ENCODE results near the gene ANKRD12.

The ANKRD12 gene

DNA sequence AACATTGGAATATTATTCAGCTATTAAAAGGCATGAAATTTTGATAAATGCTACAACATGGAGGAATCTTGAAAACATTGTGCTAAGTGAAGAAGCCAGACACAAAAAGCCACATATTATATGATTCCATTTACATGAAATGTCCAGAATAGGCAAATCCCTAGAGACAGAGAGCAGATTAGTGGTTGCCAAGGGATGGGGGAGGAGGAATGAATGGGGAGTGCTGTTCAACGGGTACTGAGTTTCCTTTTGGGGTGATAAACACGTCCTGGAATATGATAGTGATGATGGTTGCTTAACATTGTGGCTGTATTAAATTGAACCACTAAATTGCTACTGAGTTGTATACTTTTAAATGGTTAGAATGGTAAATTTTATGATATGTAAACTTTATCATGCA lies 189.1 kb downstream of the ANKRD12 start:
- no peak overlapping the region for H2AFZ ChIP-seq (ENCODE audit: low read depth, low read length, severe bottlenecking)
- H3F3A ChIP-seq (ENCODE audit: insufficient read depth): no peaks in the 10 kb centered on the region
- H3K9me2 ChIP-seq (replicated peaks; ENCODE audit: insufficient read depth, low read length): no peaks in the 10 kb centered on the region
- H3K9ac ChIP-seq (ENCODE audit: low read length): no peak overlapping the region
- H3K27me3 ChIP-seq (ENCODE audit: low read length): no peaks in the 10 kb centered on the region
- H3K4me2 ChIP-seq (ENCODE audit: low read depth, low read length, poor library complexity, severe bottlenecking): no peak overlapping the region
- no peaks in the 10 kb centered on the region for H3K36me3 ChIP-seq (ENCODE audit: low read length)
- TF ChIP-seq EZH2phosphoT487 (conservative IDR thresholded peaks at IDR 0.05; ENCODE audit: low read length) (no peak), CTCF (IDR thresholded peaks at IDR 0.05; ENCODE audit: insufficient read depth, low read length, poor library complexity, severe bottlenecking) (no peak)
- no peaks in the 10 kb centered on the region for H3K9me3 ChIP-seq (ENCODE audit: insufficient read depth, low read length)
- H4K20me1 ChIP-seq (ENCODE audit: low read depth, low read length): no peaks in the 10 kb centered on the region
- H3K4me3 ChIP-seq (ENCODE audit: insufficient read depth, low read length, poor library complexity, severe bottlenecking): no peak overlapping the region
- H3K27ac ChIP-seq (ENCODE audit: low read depth, low read length): no peak overlapping the region
- no peaks in the 10 kb centered on the region for H3K79me2 ChIP-seq (ENCODE audit: insufficient read depth, low read length)

GRCh38 chr18:9328776-9329175 lies 192.2 kb downstream of the ANKRD12 start:
- Histone ChIP-seq H3K4me3 (ENCODE audit: insufficient read depth, low read length, poor library complexity, severe bottlenecking) (no peak overlapping the region), H3K9me2 (replicated peaks; ENCODE audit: insufficient read depth, low read length) (no peaks in the 10 kb centered on the region), H3K27me3 (ENCODE audit: low read length) (no peaks in the 10 kb centered on the region), H4K20me1 (ENCODE audit: low read depth, low read length) (no peaks in the 10 kb centered on the region), H3K9me3 (ENCODE audit: insufficient read depth, low read length) (no peaks in the 10 kb centered on the region), H3F3A (ENCODE audit: insufficient read depth) (no peaks in the 10 kb centered on the region), H3K36me3 (ENCODE audit: low read length) (no peaks in the 10 kb centered on the region), H3K79me2 (ENCODE audit: insufficient read depth, low read length) (no peaks in the 10 kb centered on the region), H3K27ac (ENCODE audit: low read depth, low read length) (no peak overlapping the region), H2AFZ (ENCODE audit: low read depth, low read length, severe bottlenecking) (no peak overlapping the region), H3K9ac (ENCODE audit: low read length) (no peak overlapping the region), H3K4me2 (ENCODE audit: low read depth, low read length, poor library complexity, severe bottlenecking) (no peak overlapping the region)
- TF ChIP-seq CTCF (IDR thresholded peaks at IDR 0.05; ENCODE audit: insufficient read depth, low read length, poor library complexity, severe bottlenecking) (no peak), EZH2phosphoT487 (conservative IDR thresholded peaks at IDR 0.05; ENCODE audit: low read length) (no peak)

DNA sequence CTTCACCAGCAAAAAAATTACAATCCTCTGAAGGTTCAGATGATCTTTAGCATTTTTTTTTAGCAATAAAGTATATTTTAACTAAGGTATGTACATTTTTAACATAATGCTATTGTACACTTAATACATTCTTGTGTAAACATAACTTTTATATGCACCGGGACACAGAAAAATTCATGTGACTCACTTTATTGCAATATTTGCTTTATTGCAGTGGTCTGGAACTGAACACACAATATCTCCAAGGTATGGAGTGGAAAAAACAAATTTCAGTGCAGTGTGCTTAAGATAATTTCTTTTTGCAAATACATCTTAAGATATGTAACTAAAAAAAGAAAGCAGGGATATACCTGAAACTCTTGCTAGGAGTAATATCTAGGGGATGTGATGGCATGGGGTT lies 192.9 kb downstream of the ANKRD12 start:
- Histone ChIP-seq H3K9me3 (ENCODE audit: insufficient read depth, low read length) (no peaks in the 10 kb centered on the region), H3K27me3 (ENCODE audit: low read length) (no peaks in the 10 kb centered on the region), H3K79me2 (ENCODE audit: insufficient read depth, low read length) (no peaks in the 10 kb centered on the region), H3F3A (ENCODE audit: insufficient read depth) (no peaks in the 10 kb centered on the region), H2AFZ (ENCODE audit: low read depth, low read length, severe bottlenecking) (no peak overlapping the region), H3K27ac (ENCODE audit: low read depth, low read length) (no peak overlapping the region), H3K4me3 (ENCODE audit: insufficient read depth, low read length, poor library complexity, severe bottlenecking) (no peak overlapping the region), H3K9ac (ENCODE audit: low read length) (no peak overlapping the region), H3K36me3 (ENCODE audit: low read length) (no peaks in the 10 kb centered on the region), H4K20me1 (ENCODE audit: low read depth, low read length) (no peaks in the 10 kb centered on the region), H3K4me2 (ENCODE audit: low read depth, low read length, poor library complexity, severe bottlenecking) (no peak overlapping the region), H3K9me2 (replicated peaks; ENCODE audit: insufficient read depth, low read length) (no peaks in the 10 kb centered on the region)
- TF ChIP-seq EZH2phosphoT487 (conservative IDR thresholded peaks at IDR 0.05; ENCODE audit: low read length) (no peak), CTCF (IDR thresholded peaks at IDR 0.05; ENCODE audit: insufficient read depth, low read length, poor library complexity, severe bottlenecking) (no peak)

- TF ChIP-seq EZH2phosphoT487 (conservative IDR thresholded peaks at IDR 0.05; ENCODE audit: low read length) (no peak), CTCF (IDR thresholded peaks at IDR 0.05; ENCODE audit: insufficient read depth, low read length, poor library complexity, severe bottlenecking) (no peak)
- H2AFZ ChIP-seq (ENCODE audit: low read depth, low read length, severe bottlenecking): no peak overlapping the region
Measured at GRCh38 chr18:9330419-9330818, 193.8 kb downstream of the ANKRD12 start.

More at GRCh38 chr18:9330419-9330818, 193.8 kb downstream of the ANKRD12 start:
- Histone ChIP-seq H3K27me3 (ENCODE audit: low read length) (no peaks in the 10 kb centered on the region), H3K9me3 (ENCODE audit: insufficient read depth, low read length) (no peaks in the 10 kb centered on the region), H3K4me3 (ENCODE audit: insufficient read depth, low read length, poor library complexity, severe bottlenecking) (no peak overlapping the region), H3K27ac (ENCODE audit: low read depth, low read length) (no peak overlapping the region), H3K9me2 (replicated peaks; ENCODE audit: insufficient read depth, low read length) (no peaks in the 10 kb centered on the region), H4K20me1 (ENCODE audit: low read depth, low read length) (no peaks in the 10 kb centered on the region), H3F3A (ENCODE audit: insufficient read depth) (no peaks in the 10 kb centered on the region), H3K9ac (ENCODE audit: low read length) (no peak overlapping the region), H3K4me2 (ENCODE audit: low read depth, low read length, poor library complexity, severe bottlenecking) (no peak overlapping the region), H3K36me3 (ENCODE audit: low read length) (no peaks in the 10 kb centered on the region), H3K79me2 (ENCODE audit: insufficient read depth, low read length) (no peaks in the 10 kb centered on the region)
